Adipocyte (in vitro differentiated cells): ENCODE data around the gene LRRC70.
A peak's percentile ranks its signal among the peaks of the same experiment; 100 is the strongest.

Source experiments
- DNase-seq: peaks from one replicate; pipeline ENCODE4 v3.0.0-alpha.2; 2015; ENCODE audit warnings: low read depth
- H3K27me3 ChIP-seq: replicated peaks from 2 replicates; pipeline ENCODE4 v1.7.0; 2013; ENCODE audit warnings: mild to moderate bottlenecking, low read length, moderate library complexity; ENCODE audit not compliant: control insufficient read depth, insufficient read depth
- H3K36me3 ChIP-seq: 2 replicates; pipeline ENCODE4 v1.7.0; 2013; ENCODE audit warnings: low read length, mild to moderate bottlenecking, moderate library complexity; ENCODE audit not compliant: control insufficient read depth, insufficient read depth, severe bottlenecking
- H3K4me1 ChIP-seq: 2 replicates; pipeline ENCODE4 v1.7.0; 2013; ENCODE audit warnings: mild to moderate bottlenecking, low read length, moderate library complexity; ENCODE audit not compliant: control insufficient read depth, insufficient read depth
- H3K4me3 ChIP-seq: 2 replicates; pipeline ENCODE4 v1.7.0; 2013; ENCODE audit warnings: mild to moderate bottlenecking, low read length, moderate library complexity
- H3K9ac ChIP-seq: 2 replicates; pipeline ENCODE4 v1.7.0; 2013; ENCODE audit warnings: mild to moderate bottlenecking, low read length, moderate library complexity
- H3K9me3 ChIP-seq: 2 replicates; pipeline ENCODE4 v1.7.0; 2013; ENCODE audit warnings: mild to moderate bottlenecking, low read length, moderate library complexity; ENCODE audit not compliant: control insufficient read depth

Gene LRRC70

DNA sequence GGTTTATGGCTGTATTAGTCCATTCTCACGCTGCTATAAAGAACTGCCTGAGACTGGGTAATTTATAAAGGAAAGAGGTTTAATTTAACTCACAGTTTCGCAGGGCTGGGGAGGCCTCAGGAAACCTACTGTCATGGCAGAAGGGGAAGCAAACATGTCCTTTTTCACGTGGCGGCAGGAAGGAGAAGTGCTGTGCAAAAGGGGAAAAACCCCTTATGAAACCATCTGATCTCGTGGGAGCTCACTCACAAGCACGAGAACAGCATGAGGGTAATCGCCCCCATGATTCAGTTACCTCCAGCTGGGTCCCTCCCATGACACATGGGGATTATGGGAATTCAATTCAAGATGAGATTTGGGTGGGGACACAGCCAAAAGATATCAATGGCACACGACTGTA lies 13.9 kb downstream of the LRRC70 start:
- Histone ChIP-seq H3K9me3 (no peaks in the 10 kb centered on the region), H3K9ac (no peak overlapping the region), H3K36me3 (no peaks in the 10 kb centered on the region), H3K4me3 (no peak overlapping the region), H3K27me3 (no peaks in the 10 kb centered on the region), H3K4me1 (peaks cover 43% of the 10 kb centered on the region)
- no peak for DNase-seq

- no peak overlapping the region for H3K9ac ChIP-seq
- peaks cover 36% of the 10 kb centered on the region for H3K4me1 ChIP-seq
- H3K9me3 ChIP-seq = no peaks in the 10 kb centered on the region
- DNase-seq = peak; percentile 38
- H3K36me3 ChIP-seq = peaks cover 3% of the 10 kb centered on the region
- no peaks in the 10 kb centered on the region for H3K27me3 ChIP-seq
- H3K4me3 ChIP-seq = no peak overlapping the region
Observed at GRCh38 chr5:62593331-62593730, 14.7 kb downstream of the LRRC70 start.

DNA sequence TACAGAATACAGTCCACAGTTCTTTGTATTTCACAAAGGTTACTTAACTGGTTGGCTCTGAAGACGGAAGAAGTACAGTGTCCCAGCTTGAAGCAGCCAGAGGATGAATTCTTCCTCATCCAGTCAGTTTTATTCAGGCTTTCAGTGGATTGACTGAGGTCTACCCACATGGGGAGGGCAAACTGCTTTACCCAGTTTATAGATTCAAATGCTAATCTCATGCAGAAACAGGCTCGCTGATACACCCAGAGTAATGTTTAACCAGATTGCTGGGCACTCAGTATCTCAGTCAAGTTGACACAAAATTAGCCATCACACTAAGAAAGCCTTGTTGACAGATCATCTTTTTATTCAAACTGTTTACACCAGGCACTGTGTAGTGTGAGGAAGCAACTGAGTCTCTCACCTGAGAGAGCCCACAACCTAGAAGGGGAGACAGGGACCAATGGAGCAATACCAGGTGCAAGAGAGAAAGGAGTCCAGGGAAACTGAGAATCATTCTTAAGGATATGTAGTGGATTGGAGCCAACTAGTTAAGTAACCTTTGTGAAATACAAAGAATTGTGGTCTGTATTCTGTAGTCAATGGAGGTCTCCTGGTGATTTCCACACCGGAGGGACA lies 15.9 kb downstream of the LRRC70 start:
- Histone ChIP-seq H3K9me3 (no peaks in the 10 kb centered on the region), H3K4me3 (no peak overlapping the region), H3K4me1 (peaks cover 29% of the 10 kb centered on the region), H3K9ac (no peak overlapping the region), H3K36me3 (peaks cover 3% of the 10 kb centered on the region), H3K27me3 (no peaks in the 10 kb centered on the region)
- DNase-seq = no peak

- H3K4me3 ChIP-seq = no peak overlapping the region
- no peaks in the 10 kb centered on the region for H3K9me3 ChIP-seq
- DNase-seq = peak; percentile 40
Observed at GRCh38 chr5:62596096-62596495, 17.5 kb downstream of the LRRC70 start.

GRCh38 chr5:62596691-62597090 lies 18.1 kb downstream of the LRRC70 start:
- H3K36me3 ChIP-seq = peaks cover 3% of the 10 kb centered on the region
- peak; percentile 17 for DNase-seq
- H3K4me3 ChIP-seq = no peak overlapping the region
- H3K9me3 ChIP-seq = no peaks in the 10 kb centered on the region
- no peak overlapping the region for H3K9ac ChIP-seq
- peaks cover 29% of the 10 kb centered on the region for H3K4me1 ChIP-seq
- H3K27me3 ChIP-seq = no peaks in the 10 kb centered on the region

More at GRCh38 chr5:62596096-62596495, 17.5 kb downstream of the LRRC70 start:
- Histone ChIP-seq H3K27me3 (no peaks in the 10 kb centered on the region), H3K4me1 (peaks cover 29% of the 10 kb centered on the region), H3K36me3 (peaks cover 3% of the 10 kb centered on the region), H3K9ac (no peak overlapping the region)

DNA sequence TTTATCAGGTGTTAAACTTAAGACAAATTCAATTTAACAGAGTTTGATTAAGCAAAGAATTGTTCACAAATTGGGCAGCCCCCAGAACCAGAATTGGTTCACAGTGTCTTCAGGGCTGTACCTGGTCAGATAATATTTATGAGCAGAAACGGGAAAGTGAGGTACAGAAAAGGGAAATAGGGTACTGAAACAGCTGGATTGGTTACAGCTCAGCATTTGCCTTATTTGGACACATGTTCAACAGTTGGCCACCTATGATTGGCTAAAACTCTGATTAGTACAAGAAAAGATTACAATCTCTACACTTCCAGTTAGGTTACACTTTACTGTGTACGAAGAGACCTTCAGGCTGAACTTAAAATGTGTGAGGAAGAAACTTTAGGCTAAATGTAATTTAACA lies 18.7 kb downstream of the LRRC70 start:
- H3K9ac ChIP-seq = no peak overlapping the region
- H3K9me3 ChIP-seq = no peaks in the 10 kb centered on the region
- H3K36me3 ChIP-seq = peaks cover 3% of the 10 kb centered on the region
- DNase-seq = no peak
- no peaks in the 10 kb centered on the region for H3K27me3 ChIP-seq
- H3K4me1 ChIP-seq = peaks cover 29% of the 10 kb centered on the region
- H3K4me3 ChIP-seq = no peak overlapping the region

- DNase-seq = no peak
- H3K27me3 ChIP-seq = no peaks in the 10 kb centered on the region
- H3K4me1 ChIP-seq = peaks cover 7% of the 10 kb centered on the region
- peaks cover 13% of the 10 kb centered on the region for H3K36me3 ChIP-seq
- no peak overlapping the region for H3K4me3 ChIP-seq
- no peaks in the 10 kb centered on the region for H3K9me3 ChIP-seq
- no peak overlapping the region for H3K9ac ChIP-seq
Observed at GRCh38 chr5:62600560-62601252, 22.1 kb downstream of the LRRC70 start.

GRCh38 chr5:62603934-62604333 lies 25.3 kb downstream of the LRRC70 start:
- H3K4me3 ChIP-seq = no peak overlapping the region

GRCh38 chr5:62605638-62606037 lies 27.0 kb downstream of the LRRC70 start:
- Histone ChIP-seq H3K9ac (no peak overlapping the region), H3K4me3 (no peak overlapping the region), H3K27me3 (no peaks in the 10 kb centered on the region), H3K9me3 (no peaks in the 10 kb centered on the region), H3K4me1 (no peaks in the 10 kb centered on the region), H3K36me3 (peaks cover 10% of the 10 kb centered on the region)
- DNase-seq = no peak

More at GRCh38 chr5:62603934-62604333, 25.3 kb downstream of the LRRC70 start:
- Histone ChIP-seq H3K9me3 (no peaks in the 10 kb centered on the region), H3K4me1 (no peaks in the 10 kb centered on the region), H3K9ac (no peak overlapping the region), H3K27me3 (no peaks in the 10 kb centered on the region), H3K36me3 (peaks cover 10% of the 10 kb centered on the region)
- no peak for DNase-seq

GRCh38 chr5:62606878-62607277 lies 28.3 kb downstream of the LRRC70 start:
- DNase-seq = peak; percentile 64
- H3K9ac ChIP-seq = no peak overlapping the region
- H3K27me3 ChIP-seq = no peaks in the 10 kb centered on the region
- H3K4me3 ChIP-seq = no peak overlapping the region
- H3K9me3 ChIP-seq = no peaks in the 10 kb centered on the region
- H3K4me1 ChIP-seq = no peaks in the 10 kb centered on the region
- H3K36me3 ChIP-seq = peaks cover 10% of the 10 kb centered on the region

DNA sequence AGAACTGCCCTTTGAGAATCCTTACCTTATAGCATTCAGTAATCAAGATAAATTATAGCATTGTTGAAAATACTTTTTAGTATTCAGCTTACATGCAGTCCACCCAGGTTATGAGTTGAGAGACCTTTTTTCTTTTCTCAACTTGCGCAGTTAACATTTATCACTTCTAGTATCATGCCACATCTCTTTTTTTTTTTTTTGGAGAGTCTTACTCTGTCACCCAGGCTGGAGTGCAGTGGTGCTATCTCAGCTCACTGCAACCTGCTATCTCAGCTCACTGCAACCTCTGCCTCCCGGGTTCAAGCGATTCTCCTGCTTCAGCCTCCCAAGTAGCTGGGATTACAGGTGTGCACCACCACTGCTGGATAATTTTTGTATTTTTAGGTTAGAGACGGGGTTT lies 29.0 kb downstream of the LRRC70 start:
- peaks cover 7% of the 10 kb centered on the region for H3K36me3 ChIP-seq
- no peak for DNase-seq
- H3K9ac ChIP-seq = no peak overlapping the region
- no peak overlapping the region for H3K4me3 ChIP-seq
- no peaks in the 10 kb centered on the region for H3K27me3 ChIP-seq
- no peaks in the 10 kb centered on the region for H3K4me1 ChIP-seq
- no peaks in the 10 kb centered on the region for H3K9me3 ChIP-seq
